Measurements from ENCODE around the gene ZMYND11.
"Not testable (repeated sequence)": the region's sequence is repeated elsewhere in the genome, so short reads cannot be mapped to it uniquely, and the experiment has no call there.

The ZMYND11 gene

DNA sequence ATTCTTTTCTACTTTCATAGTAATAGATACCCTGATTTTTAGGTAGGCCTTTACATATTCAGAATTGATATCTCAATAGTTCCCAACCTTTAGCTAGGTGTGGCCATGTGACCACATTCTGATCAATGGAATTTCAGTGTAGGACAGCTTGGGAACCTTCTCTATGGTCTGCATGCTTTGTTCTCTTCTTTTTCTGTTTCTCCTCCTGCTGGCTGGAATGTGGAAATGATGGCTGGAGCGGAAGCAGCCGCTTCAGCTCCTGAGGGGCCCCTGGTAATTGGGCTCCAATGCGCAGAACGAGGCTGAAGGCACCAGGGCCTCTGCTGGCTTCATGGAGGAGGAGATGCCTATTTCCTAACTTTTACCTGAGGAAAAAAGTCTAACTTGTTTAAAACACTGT lies 152.6 kb downstream of the ZMYND11 start:
- DNase-seq, result no peak

DNA sequence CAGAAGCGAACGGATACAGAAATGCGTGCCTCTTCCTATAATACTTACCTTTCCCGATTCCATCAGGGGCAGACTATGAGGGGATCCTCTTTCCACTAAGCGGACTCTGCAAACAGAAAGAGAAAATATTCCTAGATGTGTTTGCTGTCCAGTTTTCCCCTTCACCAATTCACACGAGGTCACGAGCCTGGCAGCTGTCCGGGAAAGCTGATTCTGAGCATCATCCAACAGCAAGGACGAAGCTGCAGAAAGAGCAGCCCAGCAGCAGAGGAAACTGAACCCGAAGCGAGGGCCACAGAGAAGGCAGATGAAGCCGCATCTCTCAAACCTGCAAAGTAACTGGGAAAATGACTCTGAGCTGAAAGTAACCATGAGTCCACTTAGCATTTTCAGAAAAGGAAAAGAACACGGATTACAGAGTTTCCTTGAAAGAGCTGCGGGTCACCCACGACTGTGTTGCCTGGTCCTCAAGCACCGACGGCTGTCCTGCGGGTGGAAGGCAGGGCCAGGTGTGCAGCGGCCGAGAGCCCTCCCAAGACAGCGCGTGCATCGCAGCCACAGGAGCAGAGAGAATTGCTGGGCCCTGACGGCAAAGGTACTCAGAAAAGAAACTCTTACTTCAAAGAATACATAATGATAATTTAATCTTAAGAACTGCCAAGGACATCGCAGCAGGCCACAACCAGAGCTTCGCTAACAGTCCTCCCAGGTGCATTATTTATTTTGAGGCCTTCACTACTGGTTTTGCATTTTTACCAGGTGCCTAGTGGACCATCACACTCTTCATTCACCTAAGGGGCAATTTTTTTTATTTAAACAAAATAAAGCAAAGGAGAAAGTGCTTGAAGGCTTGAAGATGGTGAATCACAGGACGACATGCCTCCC lies 153.3 kb downstream of the ZMYND11 start:
- DNase-seq, result no peak

DNA sequence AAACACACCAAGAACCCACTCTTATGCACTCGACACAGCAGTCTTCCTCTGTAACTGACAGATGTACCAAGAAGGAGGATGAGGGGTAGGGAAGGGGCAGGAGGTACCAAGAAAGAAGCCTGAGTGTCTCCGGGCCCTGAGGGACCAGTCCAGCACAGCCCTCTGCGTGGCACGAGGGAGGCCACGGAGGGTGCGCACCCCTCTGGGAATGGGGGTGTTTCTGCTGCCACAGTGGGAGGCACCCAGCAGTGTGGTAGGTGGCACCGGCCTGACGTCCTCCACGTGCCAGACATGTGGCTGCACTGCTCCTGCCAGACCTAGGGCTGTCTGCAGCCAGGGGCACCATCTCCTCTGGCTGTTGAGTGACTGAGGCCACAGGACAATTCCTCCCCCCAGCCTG lies 154.3 kb downstream of the ZMYND11 start:
- DNase-seq, result no peak

DNA sequence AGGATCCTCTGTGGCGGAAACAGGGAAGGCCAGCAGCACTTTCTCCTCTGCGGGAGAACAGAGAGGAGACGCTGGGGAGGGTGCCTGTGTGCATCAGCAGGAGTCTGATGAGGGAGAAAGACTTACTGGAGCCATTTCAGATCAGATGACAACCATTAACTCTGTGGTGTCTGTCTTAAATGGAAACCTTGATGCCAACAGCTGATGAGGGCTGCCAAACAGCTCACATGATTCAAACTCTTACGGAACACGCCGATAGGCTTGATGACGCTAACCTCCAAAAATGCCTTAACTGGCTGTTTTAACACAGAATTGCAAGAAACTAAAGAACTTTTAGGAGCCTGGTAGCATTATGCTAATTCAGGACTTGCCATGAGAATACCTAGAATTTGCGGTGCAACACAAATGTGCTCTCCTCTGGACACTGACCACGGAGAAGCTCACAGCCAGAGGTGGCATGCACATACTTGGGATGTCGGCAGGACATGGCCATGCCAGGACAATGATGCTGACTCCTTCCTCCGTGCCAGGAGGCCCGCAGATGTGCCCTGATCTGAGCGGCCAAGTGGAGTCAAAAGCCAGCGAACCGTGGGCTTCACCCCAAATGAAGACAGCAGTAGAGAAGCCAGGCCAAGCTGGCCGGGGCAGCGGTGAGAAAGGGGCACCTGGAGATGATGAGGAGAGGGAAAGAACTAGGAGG lies 154.9 kb downstream of the ZMYND11 start:
- DNase-seq, result no peak

DNA sequence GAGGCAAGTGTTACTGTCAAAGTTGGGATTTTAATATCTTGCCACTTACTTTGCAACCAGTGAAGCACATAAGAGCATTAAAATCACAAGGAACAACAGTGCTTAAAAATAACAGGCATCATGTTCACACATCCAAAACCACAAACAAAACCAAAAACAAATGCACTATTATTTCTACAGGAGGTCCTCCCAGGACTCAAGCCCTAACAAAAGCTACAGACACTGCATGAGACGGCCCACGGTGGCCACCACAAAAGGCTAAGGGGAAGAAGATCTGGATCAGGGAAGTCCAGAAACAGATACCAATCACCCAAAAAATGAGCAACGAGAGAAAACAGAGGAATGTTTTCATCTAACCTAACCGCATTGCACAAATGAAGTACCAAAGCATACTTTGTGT lies 158.4 kb downstream of the ZMYND11 start:
- no peak for DNase-seq

DNA sequence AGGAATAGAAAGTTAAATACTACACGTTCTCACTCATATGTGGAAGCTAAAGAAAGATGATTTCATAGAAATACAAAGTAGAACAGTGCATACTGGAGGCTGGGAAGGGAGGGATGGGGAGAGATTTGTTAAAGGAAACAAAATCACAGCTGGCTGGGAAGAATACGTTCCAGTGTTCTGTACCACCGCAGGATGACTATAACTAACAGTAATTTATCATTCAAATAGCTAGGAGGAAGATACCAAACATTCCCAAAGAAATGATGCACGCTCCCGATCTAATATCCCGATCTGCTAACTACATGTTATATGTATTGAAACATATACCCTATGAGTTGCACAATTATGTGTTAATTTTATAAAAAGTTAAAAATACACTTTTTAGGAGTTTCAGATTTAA lies 162.3 kb downstream of the ZMYND11 start:
- DNase-seq, result no peak

DNA sequence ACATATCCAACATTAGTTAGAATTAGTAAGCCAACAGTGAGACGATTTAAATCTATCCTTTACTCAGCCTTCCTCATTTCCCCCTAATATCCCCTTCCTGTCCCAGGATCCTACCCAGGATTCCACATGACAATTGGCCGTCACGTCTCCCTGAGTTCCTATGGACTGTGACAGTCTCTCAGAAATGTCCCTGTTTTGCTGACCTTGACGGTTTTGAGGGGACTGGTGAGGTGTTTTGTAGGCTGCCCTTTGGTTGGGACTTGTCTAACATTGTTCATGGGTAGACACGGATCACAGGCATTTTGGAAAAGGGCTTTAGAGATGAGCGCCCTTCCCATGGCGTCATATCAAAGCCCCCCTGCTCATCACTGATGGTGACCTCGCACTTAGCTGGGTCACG lies 162.8 kb downstream of the ZMYND11 start:
- no peak for DNase-seq

DNA sequence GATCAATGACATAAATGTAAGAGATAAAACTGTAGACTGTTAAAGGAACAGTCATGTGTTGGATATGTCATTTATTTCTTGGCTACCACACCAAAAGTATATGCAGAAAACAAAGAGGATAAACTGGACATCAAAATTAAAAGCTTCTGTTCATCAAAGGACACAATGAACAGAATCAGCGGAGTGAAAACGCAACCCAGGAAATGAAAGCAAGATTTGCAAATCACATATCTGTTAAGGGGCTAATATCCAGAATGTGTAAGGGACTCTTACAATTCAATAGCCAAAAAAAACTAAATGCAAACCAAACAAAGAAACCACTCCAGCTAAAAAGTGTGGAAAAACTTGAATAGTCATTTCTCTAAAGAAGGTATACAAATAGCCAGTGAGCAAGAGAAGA lies 164.3 kb downstream of the ZMYND11 start:
- DNase-seq, result no peak

DNA sequence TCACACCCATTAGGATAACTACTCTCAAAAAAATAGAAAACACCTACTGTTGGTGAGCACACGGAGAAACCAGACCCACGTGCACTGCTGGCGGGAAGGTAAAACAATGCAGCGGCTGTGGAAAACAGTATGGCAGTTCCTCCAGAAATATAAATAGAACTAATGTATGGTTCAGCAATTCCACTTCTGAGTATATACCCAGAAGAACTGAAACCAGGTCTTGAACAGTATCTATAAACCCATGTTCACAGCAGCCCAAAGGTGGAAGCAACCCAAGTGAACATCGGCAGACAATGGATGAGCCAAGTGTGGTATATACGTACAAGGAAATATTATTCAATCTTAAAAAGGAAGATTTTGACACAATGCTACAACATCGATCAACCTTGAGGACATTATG lies 164.7 kb downstream of the ZMYND11 start:
- DNase-seq, result no peak

DNA sequence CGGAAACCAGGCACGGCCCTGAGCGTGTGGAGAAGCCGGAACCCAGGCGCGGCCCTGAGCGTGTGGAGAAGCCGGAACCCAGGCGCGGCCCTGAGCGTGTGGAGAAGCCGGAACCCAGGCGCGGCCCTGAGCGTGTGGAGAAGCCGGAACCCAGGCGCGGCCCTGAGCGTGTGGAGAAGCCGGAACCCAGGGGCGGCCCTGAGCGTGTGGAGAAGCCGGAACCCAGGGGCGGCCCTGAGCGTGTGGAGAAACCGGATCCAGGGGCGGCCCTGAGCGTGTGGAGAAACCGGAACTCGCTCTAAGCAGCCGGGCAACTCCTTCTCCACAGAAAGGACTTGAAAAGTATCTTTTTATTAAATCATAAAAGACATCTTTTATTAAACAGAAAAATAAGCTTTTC lies 165.3 kb downstream of the ZMYND11 start:
- not testable (repeated sequence) for DNase-seq

DNA sequence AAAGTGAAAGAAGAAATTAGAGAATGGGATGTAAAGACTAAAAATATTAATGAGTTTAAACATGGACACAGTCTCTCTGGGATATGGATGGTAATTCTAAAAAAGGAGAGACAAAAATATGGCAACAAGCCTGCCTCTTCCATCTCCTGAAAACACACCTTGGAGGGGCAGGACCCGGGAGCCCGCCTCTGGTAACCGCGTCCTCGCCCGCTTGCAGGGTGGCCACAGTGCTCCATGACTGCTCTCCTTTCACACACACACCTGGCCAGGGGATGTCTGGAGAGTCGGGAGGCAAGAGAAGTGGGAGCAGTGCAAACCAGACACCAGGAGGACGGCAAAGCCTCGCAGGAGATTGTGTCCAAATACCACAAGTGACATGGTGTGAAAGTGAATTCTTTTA lies 166.3 kb downstream of the ZMYND11 start:
- no peak for DNase-seq
